Stimulated activated CD8-positive, alpha-beta memory T cell treated with anti-CD3 and anti-CD28 coated beads, Interleukin-4, amount 100 ng/mL, for 48 hours (primary cell): ENCODE measurements around the gene TANK.

ENCODE experiments used
- DNase-seq: peaks from one replicate; pipeline ENCODE4 v3.0.0-alpha.2; 2020

The TANK gene

GRCh38 chr2:161233858-161234431 lies 73.7 kb downstream of the TANK start:
- no peak for DNase-seq

GRCh38 chr2:161234627-161235026 lies 74.4 kb downstream of the TANK start:
- DNase-seq = no peak

GRCh38 chr2:161237392-161238264 lies 77.4 kb downstream of the TANK start:
- peak; percentile 64 for DNase-seq

GRCh38 chr2:161238265-161238559 lies 78.0 kb downstream of the TANK start:
- DNase-seq = no peak

- DNase-seq = peak; percentile 70
These were observed 78.5 kb downstream of the TANK start for GRCh38 chr2:161238560-161239325.

GRCh38 chr2:161239326-161240109 lies 79.3 kb downstream of the TANK start:
- no peak for DNase-seq

GRCh38 chr2:161241894-161242293 lies 81.7 kb downstream of the TANK start:
- DNase-seq = no peak

GRCh38 chr2:161243312-161243711 lies 83.1 kb downstream of the TANK start:
- no peak for DNase-seq

- DNase-seq = no peak
These were observed 83.7 kb downstream of the TANK start for GRCh38 chr2:161243905-161244304.

- DNase-seq = peak; percentile 64
These were observed 84.4 kb downstream of the TANK start for GRCh38 chr2:161244387-161245260.

- no peak for DNase-seq
These were observed 85.0 kb downstream of the TANK start for GRCh38 chr2:161245261-161245553.

- DNase-seq = no peak
These were observed 85.4 kb downstream of the TANK start for GRCh38 chr2:161245671-161246070.

GRCh38 chr2:161246281-161246680 lies 86.1 kb downstream of the TANK start:
- no peak for DNase-seq

GRCh38 chr2:161250864-161251436 lies 90.7 kb downstream of the TANK start:
- no peak for DNase-seq

GRCh38 chr2:161257123-161257952 lies 97.1 kb downstream of the TANK start:
- DNase-seq = no peak

- no peak for DNase-seq
These were observed 105.6 kb downstream of the TANK start for GRCh38 chr2:161265874-161266273.

GRCh38 chr2:161269111-161269510 lies 108.9 kb downstream of the TANK start:
- DNase-seq = no peak

GRCh38 chr2:161273038-161273760 lies 113.0 kb downstream of the TANK start:
- no peak for DNase-seq

- peak; percentile 49 for DNase-seq
These were observed 118.5 kb downstream of the TANK start for GRCh38 chr2:161278564-161279229.
